Measurements from ENCODE around the gene HIC1.

HIC1 gene

GRCh38 chr17:2060681-2061440, 6.0 kb downstream of the HIC1 start:
- DNase-seq = no peak

- DNase-seq = no peak
Observed at GRCh38 chr17:2061441-2061958, 6.6 kb downstream of the HIC1 start.

GRCh38 chr17:2062571-2063183, 7.8 kb downstream of the HIC1 start:
- DNase-seq = no peak

GRCh38 chr17:2063261-2064146, 8.6 kb downstream of the HIC1 start:
- DNase-seq = no peak

GRCh38 chr17:2064147-2064489, 9.2 kb downstream of the HIC1 start:
- no peak for DNase-seq

- no peak for DNase-seq
Observed at GRCh38 chr17:2064520-2064971, 9.6 kb downstream of the HIC1 start.

- peak; percentile 23 for DNase-seq
Observed at GRCh38 chr17:2064980-2065785, 10.3 kb downstream of the HIC1 start.

GRCh38 chr17:2065949-2066400, 11.1 kb downstream of the HIC1 start:
- no peak for DNase-seq

- no peak for DNase-seq
Observed at GRCh38 chr17:2067048-2067561, 12.2 kb downstream of the HIC1 start.

GRCh38 chr17:2067608-2068024, 12.7 kb downstream of the HIC1 start:
- no peak for DNase-seq

GRCh38 chr17:2068031-2068518, 13.2 kb downstream of the HIC1 start:
- no peak for DNase-seq

GRCh38 chr17:2068519-2069051, 13.7 kb downstream of the HIC1 start:
- DNase-seq = no peak

- DNase-seq = no peak
Observed at GRCh38 chr17:2070241-2071023, 15.5 kb downstream of the HIC1 start.

GRCh38 chr17:2071024-2071385, 16.1 kb downstream of the HIC1 start:
- no peak for DNase-seq

- DNase-seq = no peak
Observed at GRCh38 chr17:2071455-2072281, 16.8 kb downstream of the HIC1 start.

- no peak for DNase-seq
Observed at GRCh38 chr17:2074919-2075318, 20.0 kb downstream of the HIC1 start.

GRCh38 chr17:2075336-2076086, 20.6 kb downstream of the HIC1 start:
- DNase-seq = no peak

GRCh38 chr17:2076087-2076984, 21.4 kb downstream of the HIC1 start:
- no peak for DNase-seq
